ENCODE data around the gene NPAS3.

The NPAS3 gene

DNA sequence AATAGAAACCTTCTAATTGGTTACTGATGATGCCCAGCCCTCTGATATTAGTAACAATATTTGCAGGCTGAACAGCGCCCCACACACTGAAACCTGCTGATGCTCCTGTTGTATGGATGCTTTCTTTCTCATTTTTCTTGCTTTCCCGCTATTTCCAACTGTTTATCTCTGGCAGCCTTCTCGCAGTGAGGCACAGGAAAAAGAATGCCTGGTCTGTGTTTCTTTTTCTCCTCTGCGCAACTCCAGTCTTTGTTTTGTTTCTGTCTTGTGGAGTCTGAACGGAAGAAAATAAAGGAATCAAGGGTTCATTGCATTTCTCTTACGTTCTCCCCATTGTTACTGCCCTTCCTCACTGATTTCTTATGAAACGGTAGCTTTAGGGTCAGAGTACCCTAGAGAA lies 561.0 kb downstream of the NPAS3 start:
- TF ChIP-seq CTCF (IDR thresholded peaks at IDR 0.05; ENCODE audit: low read depth, low read length): no peak
- no peak overlapping the region for H3K4me3 ChIP-seq (ENCODE audit: low read depth, low read length)

GRCh38 chr14:33504246-33505099 lies 565.8 kb downstream of the NPAS3 start:
- H3K4me3 ChIP-seq (ENCODE audit: low read depth, low read length): no peak overlapping the region
- no peak for TF ChIP-seq CTCF (IDR thresholded peaks at IDR 0.05; ENCODE audit: low read depth, low read length)

DNA sequence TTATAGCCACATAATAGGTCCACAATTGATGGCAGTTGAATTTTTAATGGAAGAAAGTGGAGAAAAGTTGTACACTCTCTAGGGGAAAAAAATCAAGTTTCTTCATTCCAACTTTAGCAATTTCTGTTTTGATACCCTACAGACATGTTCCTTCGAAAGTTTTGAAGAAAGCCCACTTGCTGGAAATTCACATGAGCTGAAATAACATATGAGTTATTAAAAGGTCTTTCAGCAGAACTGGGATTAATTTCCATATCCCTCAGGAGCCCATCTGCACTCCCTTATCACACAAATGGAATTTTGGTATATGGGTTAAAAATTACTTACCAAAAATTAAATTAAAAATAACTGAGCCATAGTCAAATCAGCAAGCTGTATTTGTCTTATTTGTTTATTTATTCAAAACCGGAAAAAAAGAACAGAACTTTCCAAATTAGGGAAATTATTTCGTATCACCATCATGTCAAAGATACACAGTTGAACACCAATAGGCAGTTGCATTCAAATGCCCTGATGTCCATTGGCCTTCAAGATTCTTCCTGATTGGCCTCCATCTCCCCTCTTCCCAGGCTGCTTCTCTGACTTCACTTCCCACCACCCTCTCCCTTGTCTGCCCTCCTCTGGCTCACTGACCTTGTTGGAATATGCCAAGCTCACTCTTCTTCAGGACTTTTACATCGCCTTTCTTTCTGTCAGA lies 566.7 kb downstream of the NPAS3 start:
- H3K4me3 ChIP-seq (ENCODE audit: low read depth, low read length): no peak overlapping the region
- TF ChIP-seq CTCF (IDR thresholded peaks at IDR 0.05; ENCODE audit: low read depth, low read length): no peak

DNA sequence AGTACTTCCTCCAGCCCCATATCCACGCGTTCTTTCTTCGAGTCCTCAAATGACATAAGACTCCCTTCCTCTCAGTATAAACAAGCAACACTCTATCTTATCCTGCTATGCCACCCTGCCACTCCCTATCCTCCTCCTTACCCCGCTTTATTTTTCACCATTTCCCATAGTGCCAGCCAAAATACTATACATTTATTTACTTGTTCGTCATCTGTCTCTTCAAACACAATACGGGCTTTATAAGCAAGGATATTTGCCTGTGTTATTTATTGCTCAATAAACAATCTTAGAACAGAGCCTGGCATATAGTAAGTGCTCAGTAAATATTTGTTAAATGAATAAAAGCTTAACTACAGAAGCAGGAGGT lies 567.3 kb downstream of the NPAS3 start:
- H3K4me3 ChIP-seq (ENCODE audit: low read depth, low read length): no peak overlapping the region
- no peak for TF ChIP-seq CTCF (IDR thresholded peaks at IDR 0.05; ENCODE audit: low read depth, low read length)

DNA sequence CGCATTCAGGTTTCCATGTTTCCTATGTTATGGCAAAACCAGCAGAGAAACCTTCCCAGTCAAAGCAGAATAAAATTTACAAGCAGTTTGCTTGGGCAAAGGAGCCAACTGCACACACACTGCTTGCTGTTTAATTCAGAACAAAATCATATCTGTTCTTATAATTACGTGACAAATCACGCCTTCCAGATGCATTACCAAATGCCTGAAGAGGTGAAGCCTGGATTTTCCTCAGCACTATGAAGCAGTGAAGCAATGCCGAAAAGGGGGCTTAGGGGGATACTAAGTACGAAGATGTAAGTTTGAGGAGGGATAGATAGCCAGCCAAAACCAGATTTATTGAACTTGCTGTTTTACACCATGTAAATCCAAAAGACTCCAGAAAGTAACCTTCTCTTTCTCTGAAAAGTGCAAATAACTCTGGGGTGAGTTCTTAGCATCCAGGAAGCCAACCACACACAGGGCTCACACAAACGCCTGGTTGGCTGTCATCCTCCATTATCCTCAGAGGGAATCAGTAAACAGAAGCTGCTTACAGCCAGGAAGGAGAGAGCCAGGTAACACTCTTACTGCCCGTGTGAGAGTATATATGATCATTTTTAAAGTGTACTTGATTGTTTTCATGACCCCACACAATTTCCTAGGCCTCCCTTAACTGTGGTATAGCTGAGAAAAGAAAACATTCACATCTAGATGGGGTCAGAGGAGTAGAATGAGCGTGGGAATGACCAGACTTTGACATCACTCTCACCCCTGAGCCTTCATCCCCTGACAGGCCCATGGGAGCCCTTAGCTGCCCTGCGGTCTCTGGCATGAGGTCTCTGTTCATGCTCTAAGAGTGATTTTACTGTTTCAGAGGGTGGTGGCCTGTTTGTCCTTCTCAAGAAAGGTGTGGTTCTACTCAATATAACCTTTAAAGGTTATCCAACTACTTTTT lies 569.7 kb downstream of the NPAS3 start:
- H3K4me3 ChIP-seq (ENCODE audit: low read depth, low read length): no peak overlapping the region
- no peak for TF ChIP-seq CTCF (IDR thresholded peaks at IDR 0.05; ENCODE audit: low read depth, low read length)

DNA sequence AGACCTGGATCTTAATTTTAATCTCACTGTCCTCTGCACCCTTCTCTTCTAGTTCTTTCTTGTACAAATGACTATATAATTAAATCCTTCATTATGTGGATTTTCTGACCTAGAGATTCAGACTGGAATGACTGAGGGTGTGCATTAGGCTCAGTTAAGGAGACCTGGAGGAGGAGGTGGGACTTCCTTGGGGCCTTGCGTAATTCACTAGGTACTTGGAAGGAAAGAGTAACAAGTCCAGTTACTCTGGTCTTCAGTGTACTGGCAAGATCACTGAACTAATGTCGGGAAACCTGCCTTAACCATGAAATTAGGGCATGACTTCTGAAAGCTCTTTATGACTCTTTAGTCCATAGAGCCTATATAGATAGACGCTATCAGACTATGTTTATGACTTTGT lies 570.8 kb downstream of the NPAS3 start:
- no peak for TF ChIP-seq CTCF (IDR thresholded peaks at IDR 0.05; ENCODE audit: low read depth, low read length)

More for the DNA sequence above, 570.8 kb downstream of the NPAS3 start:
- H3K4me3 ChIP-seq (ENCODE audit: low read depth, low read length): no peak overlapping the region

All from WI38 (cell line).